Spleen (tissue), 7 donors: ENCODE measurements around the gene EDN3.

Experiments used
- CTCF ChIP-seq, 11 experiments: fragments of 200-600 bp in 7 of 11; fragments of 450-650 bp in 4 of 11; sonication (generic) in 4 of 11; IDR thresholded peaks in 8 of 11; conservative IDR thresholded peaks in 3 of 11; 1 replicate in 7 of 11; 2 replicates in 4 of 11; pipeline versions ENCODE4 v1.4.0 to v1.8.0; 2016 to 2021; ENCODE audit warnings: antibody characterized with exemption in 11 of 11, inconsistent platforms in 4 of 11, mild to moderate bottlenecking in 1 of 11
- POLR2A ChIP-seq, 3 donors: fragments of 450-650 bp; IDR thresholded peaks; one replicate each; pipeline ENCODE4 v1.5.1; 2017; ENCODE audit warnings: antibody characterized with exemption in 3 of 3, mild to moderate bottlenecking in 1 of 3
- POLR2AphosphoS5 ChIP-seq, 3 donors: sonication (generic); formaldehyde crosslinking; IDR thresholded peaks; one replicate each; pipeline ENCODE4 v1.5.1; 2017; ENCODE audit warnings: antibody characterized with exemption in 3 of 3
- donor health status: DM: no; HTN: no; CAD: no; lungs with moderate emphysema.
- donor health status: DM: no; HTN: no; CAD: no.
- donor health status: DM: no; HTN: no; CAD: no.

- TF ChIP-seq POLR2A (IDR thresholded peaks at IDR 0.05) (no peak), CTCF (IDR thresholded peaks at IDR 0.05 in 8 of 11, conservative IDR thresholded peaks at IDR 0.05 in 3 of 11) (no peak), POLR2AphosphoS5 (IDR thresholded peaks at IDR 0.05) (no peak)
Measured at GRCh38 chr20:59335377-59335776, 35.0 kb downstream of the EDN3 start.
